SU-DHL-6 (cell line): ENCODE results near the gene PHRF1.

Source experiments
- CTCF ChIP-seq: fragments of 200-600 bp; sonication (generic); IDR thresholded peaks from one replicate; pipeline ENCODE4 v1.5.1; 2017; ENCODE audit warnings: antibody characterized with exemption, mild to moderate bottlenecking, low read length, moderate library complexity; ENCODE audit not compliant: insufficient read depth, poor library complexity, severe bottlenecking
- EZH2phosphoT487 ChIP-seq: fragments of 200-600 bp; sonication (generic), shearing (Covaris generic); conservative IDR thresholded peaks from 2 replicates; pipeline ENCODE4 v1.6.1; 2018; ENCODE audit warnings: mild to moderate bottlenecking, antibody characterized with exemption, low read length, moderate library complexity, mixed read lengths

DNA sequence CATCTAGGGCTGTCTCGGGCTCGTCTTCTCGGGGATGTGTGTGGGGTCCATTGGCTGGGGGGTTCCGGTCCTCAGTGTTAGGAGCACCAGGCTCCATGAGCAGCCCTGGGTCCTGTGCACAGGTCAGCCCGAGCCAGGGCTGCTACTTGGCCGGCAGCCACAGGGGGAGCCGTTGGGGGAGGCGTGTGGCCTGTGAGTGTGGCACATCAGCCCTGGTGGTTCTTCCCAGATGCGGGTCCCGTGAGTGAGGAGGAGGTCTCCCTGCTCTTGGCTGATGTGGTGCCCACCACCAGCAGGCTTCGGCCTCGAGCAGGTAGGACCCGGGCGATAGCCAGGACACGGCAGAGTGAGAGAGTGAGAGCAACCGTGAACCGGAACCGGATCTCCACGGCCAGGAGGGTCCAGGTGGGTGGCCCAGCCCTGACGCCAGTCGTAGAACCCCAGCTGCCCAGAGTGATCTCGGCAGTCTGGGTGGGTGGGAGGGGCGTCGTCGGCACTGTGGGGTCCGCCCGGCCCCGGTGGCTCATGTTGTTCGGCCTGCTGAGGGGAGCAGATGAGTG lies 21.0 kb downstream of the PHRF1 start:
- TF ChIP-seq CTCF, result no peak
- no peak for TF ChIP-seq EZH2phosphoT487
